Suprapubic skin (tissue), 4 donors: ENCODE data around the gene GATAD2B. TPM values are rescaled to one million over a fixed set of nuclear protein-coding genes. Genes with fewer than 3 reads are reported as not detected.

Experiments used
- DNase-seq, 2 donors: peaks; one replicate each; pipeline ENCODE4 v3.0.0-alpha.2; 2019; ENCODE audit warnings: low spot score in 2 of 2
- H3K27ac ChIP-seq: fragments of 200-600 bp; sonication (generic); one replicate; pipeline ENCODE4 v1.5.1; 2019
- H3K27me3 ChIP-seq: fragments of 200-600 bp; sonication (generic); one replicate; pipeline ENCODE4 v1.5.1; 2019
- H3K36me3 ChIP-seq: fragments of 200-600 bp; sonication (generic); one replicate; pipeline ENCODE4 v1.5.1; 2019
- H3K4me1 ChIP-seq: fragments of 200-600 bp; sonication (generic); one replicate; pipeline ENCODE4 v1.5.1; 2019
- H3K4me3 ChIP-seq: fragments of 200-600 bp; sonication (generic); one replicate; pipeline ENCODE4 v1.5.1; 2019; ENCODE audit warnings: mild to moderate bottlenecking
- H3K9me3 ChIP-seq: fragments of 200-600 bp; sonication (generic); one replicate; pipeline ENCODE4 v1.5.1; 2019
- EP300 ChIP-seq: sonication (generic); formaldehyde crosslinking; IDR thresholded peaks from one replicate; pipeline ENCODE4 v1.6.1; 2017; ENCODE audit warnings: antibody characterized with exemption
- POLR2A ChIP-seq, 2 donors: fragments of 450-650 bp; IDR thresholded peaks; one replicate each; pipeline ENCODE4 v1.6.1; 2017; ENCODE audit warnings: antibody characterized with exemption in 2 of 2, mild to moderate bottlenecking in 2 of 2, moderate library complexity in 2 of 2
- POLR2AphosphoS5 ChIP-seq, 3 donors: sonication (generic); formaldehyde crosslinking; IDR thresholded peaks; one replicate each; pipeline ENCODE4 v1.6.1; 2017; ENCODE audit warnings: antibody characterized with exemption in 3 of 3
- WGBS: methylation state at CpG from one replicate; pipeline ENCODE4 v1.1.5; 2018; 5-methylcytosine and 5-hydroxymethylcytosine counted together
- total RNA-seq, 4 donors: library from RNA; depleted of rRNA; stranded (reverse); fragments of >200 nt; gene quantifications; one replicate each; pipeline ENCODE4 v1.1.0, GENCODE V29; 2016
- TF ChIP-seq, protein P1 (sequence below), 2 donors: fragments of 200-600 bp in 1 of 2; fragments of 450-650 bp in 1 of 2; sonication (generic) in 1 of 2; IDR thresholded peaks; one replicate each; pipeline ENCODE4 v1.5.1; 2016 to 2019; ENCODE audit warnings: antibody characterized with exemption in 2 of 2, mild to moderate bottlenecking in 1 of 2, moderate library complexity in 1 of 2

The GATAD2B gene
- total RNA-seq, 4 donors from 2014 or later: 25.5 to 64.5 (median 37.1) TPM

DNA sequence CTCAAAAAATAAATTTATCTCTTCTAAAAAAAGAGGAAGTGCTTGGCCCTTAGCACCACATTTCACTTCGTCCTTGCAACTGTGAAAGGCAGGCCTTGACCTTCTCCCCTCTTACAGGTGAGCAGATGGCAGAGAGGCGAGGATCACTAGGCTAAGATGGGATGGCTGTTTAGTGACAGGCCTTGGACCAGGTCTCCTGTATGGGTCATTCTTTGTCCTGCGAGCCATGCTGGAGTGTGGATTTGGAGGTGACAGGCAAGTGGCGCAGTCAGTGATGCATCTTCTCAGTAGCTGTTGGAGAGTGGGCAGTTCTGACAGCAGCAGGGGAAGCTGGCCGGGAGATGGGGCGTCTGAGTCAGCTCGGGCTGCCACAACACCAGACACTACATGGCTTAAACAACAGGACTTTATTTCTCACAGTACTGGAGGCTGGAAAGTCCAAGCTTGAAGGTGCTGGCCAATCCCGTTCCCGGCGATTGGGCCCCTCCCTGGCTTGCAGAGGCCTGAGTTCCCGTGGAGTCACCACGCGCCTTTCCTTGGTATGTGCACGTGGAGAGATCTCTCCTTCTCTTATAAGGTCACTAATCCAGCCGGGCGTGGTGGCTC, 131.0 kb downstream of the GATAD2B start:
- no peak overlapping the region for H3K27ac ChIP-seq
- TF ChIP-seq POLR2AphosphoS5 (IDR thresholded peaks at IDR 0.05): no peak
- no peak for TF ChIP-seq EP300
- no peak for TF ChIP-seq POLR2A (IDR thresholded peaks at IDR 0.05)
- TF ChIP-seq, protein P1, sequence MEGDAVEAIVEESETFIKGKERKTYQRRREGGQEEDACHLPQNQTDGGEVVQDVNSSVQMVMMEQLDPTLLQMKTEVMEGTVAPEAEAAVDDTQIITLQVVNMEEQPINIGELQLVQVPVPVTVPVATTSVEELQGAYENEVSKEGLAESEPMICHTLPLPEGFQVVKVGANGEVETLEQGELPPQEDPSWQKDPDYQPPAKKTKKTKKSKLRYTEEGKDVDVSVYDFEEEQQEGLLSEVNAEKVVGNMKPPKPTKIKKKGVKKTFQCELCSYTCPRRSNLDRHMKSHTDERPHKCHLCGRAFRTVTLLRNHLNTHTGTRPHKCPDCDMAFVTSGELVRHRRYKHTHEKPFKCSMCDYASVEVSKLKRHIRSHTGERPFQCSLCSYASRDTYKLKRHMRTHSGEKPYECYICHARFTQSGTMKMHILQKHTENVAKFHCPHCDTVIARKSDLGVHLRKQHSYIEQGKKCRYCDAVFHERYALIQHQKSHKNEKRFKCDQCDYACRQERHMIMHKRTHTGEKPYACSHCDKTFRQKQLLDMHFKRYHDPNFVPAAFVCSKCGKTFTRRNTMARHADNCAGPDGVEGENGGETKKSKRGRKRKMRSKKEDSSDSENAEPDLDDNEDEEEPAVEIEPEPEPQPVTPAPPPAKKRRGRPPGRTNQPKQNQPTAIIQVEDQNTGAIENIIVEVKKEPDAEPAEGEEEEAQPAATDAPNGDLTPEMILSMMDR (IDR thresholded peaks at IDR 0.05): no peak
- no peaks in the 10 kb centered on the region for H3K9me3 ChIP-seq
- H3K36me3 ChIP-seq: no peaks in the 10 kb centered on the region
- H3K4me1 ChIP-seq: peaks cover 22% of the 10 kb centered on the region
- H3K4me3 ChIP-seq: no peak overlapping the region
- 85% methylated on average over 13 of the region's 16 CpGs for WGBS
- DNase-seq: peak in 1 of 2 donors; percentile 74
- H3K27me3 ChIP-seq: no peaks in the 10 kb centered on the region

DNA sequence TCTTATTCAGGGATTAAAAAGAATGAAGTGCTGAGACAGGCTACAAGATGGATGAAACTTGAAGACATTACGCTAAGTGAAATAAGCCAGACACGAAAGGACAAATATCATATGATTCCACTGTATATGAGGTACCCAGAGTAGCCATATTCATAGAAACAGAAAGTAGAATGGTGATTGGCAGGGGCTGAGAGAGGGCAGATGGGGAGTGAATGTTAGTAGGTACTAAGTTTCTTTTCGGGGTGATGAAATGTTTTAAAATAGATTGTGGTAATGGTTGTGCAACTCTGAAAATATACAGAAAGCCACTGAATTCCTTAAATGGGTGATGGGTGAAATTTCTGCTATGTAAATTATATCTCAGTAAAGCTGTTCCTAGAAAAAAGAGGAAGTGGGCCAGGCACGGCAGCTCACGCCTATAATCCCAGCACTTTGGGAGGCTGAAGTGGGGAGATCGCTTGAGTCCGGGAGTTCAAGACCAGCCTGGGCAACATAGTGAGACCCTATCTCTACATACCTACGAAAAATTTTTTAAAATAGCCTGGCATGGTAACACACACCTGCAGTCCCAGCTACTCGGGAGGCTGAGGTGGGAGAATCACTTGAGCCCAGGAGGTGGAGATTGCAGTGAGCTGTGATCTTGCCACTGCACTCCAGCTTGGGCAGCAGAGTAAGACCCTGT, 131.7 kb downstream of the GATAD2B start:
- TF ChIP-seq POLR2AphosphoS5 (IDR thresholded peaks at IDR 0.05) (no peak), EP300 (no peak), POLR2A (IDR thresholded peaks at IDR 0.05) (no peak)
- TF ChIP-seq, protein P1 (IDR thresholded peaks at IDR 0.05): no peak
- H3K4me1 ChIP-seq: peaks cover 22% of the 10 kb centered on the region
- H3K36me3 ChIP-seq: no peaks in the 10 kb centered on the region
- peak overlapping the region; percentile 25 for H3K4me3 ChIP-seq
- H3K9me3 ChIP-seq: no peaks in the 10 kb centered on the region
- no peaks in the 10 kb centered on the region for H3K27me3 ChIP-seq
- peak in 1 of 2 donors; percentile 62 for DNase-seq
- peak overlapping the region; percentile 77 for H3K27ac ChIP-seq
- 56% methylated on average over 9 of the region's 9 CpGs for WGBS

DNA sequence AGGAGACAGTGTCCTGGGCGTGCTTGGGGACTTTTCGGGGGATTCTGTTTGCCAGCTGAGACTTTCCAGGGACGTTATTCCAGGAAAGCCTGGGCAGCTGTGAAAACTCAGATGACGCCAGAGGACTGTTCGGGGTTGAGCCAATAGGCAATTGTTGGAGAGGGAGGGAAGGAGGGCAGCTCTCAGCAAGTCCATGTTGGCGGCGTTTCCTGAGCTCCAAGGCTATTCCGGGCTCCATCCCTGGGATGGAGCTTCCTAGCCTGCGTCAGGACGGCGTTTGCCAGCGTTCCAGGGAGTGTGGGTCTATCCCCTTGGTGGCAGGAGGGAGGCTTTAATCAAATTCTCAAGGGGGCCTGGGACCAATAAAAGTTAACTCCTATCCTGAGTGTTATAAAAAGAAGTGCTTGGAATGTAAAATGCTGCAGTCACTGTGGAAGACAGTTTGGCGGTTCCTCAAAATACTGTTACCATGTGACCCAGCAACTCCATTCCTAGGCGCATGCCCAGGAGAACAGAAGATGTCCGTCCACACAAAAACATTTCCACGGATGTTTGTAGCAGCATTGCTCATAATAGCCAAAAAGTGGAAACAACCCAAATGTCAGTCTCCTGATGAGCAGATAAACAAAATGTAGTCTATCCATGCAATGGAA, 132.3 kb downstream of the GATAD2B start:
- Histone ChIP-seq H3K27me3 (no peaks in the 10 kb centered on the region), H3K27ac (peak overlapping the region; percentile 77), H3K9me3 (no peaks in the 10 kb centered on the region), H3K4me1 (peaks cover 22% of the 10 kb centered on the region), H3K36me3 (no peaks in the 10 kb centered on the region), H3K4me3 (peak overlapping the region; percentile 25)
- peak; percentile 36 for TF ChIP-seq EP300
- TF ChIP-seq, protein P1 (IDR thresholded peaks at IDR 0.05): no peak
- TF ChIP-seq POLR2A (IDR thresholded peaks at IDR 0.05): peak in 1 of 2 donors; percentile 33
- peak; percentile 87 to 89 for DNase-seq
- WGBS: 22% methylated on average over 16 of the region's 16 CpGs

DNA sequence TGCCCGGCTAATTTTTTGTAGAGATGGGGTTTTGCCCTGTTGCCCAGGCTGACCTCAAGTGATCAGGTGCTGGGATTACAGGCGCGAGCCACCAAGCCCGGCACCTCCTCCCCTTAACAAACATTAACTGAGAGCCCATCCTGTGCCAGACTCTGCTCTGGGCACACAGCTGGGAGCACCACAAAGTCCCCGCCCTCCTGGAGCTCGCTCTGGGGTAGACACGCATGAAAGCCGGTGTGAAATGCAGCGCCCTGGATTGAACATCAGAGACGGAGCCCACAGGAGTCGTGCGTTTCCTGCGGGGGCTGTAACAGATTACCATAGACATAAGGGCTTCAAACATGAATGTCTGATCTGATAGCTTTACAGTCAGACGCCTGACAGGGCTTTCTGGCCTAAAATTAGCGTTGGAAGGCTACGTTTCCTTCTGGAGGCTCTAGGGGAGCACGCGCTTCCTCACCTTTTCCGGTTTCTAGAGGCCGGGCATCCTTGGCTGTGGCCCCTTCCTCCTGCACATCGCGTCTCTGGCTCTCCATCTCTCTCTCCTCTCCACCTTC, 133.2 kb downstream of the GATAD2B start:
- Histone ChIP-seq H3K27me3 (no peaks in the 10 kb centered on the region), H3K4me1 (peaks cover 22% of the 10 kb centered on the region), H3K27ac (peak overlapping the region; percentile 77), H3K9me3 (no peaks in the 10 kb centered on the region), H3K36me3 (no peaks in the 10 kb centered on the region), H3K4me3 (peak overlapping the region; percentile 25)
- no peak for DNase-seq
- WGBS: 61% methylated on average over 22 of the region's 22 CpGs
- TF ChIP-seq POLR2AphosphoS5 (IDR thresholded peaks at IDR 0.05) (no peak), EP300 (no peak), POLR2A (IDR thresholded peaks at IDR 0.05) (no peak)
- TF ChIP-seq, protein P1 (IDR thresholded peaks at IDR 0.05): no peak
